GM18519 (cell line): ENCODE data around the gene CTNNA1.
"Not testable (repeated sequence)": the region's sequence is repeated elsewhere in the genome, so short reads cannot be mapped to it uniquely, and the experiment has no call there.

ENCODE experiments used
- ATAC-seq: cut with Tn5 transposase; IDR thresholded peaks from one replicate; pipeline ENCODE4 v1.9.1; 2021; ENCODE audit warnings: mild to moderate bottlenecking, moderate library complexity; ENCODE audit not compliant: unreplicated experiment, low FRiP score

Gene CTNNA1, protein sequence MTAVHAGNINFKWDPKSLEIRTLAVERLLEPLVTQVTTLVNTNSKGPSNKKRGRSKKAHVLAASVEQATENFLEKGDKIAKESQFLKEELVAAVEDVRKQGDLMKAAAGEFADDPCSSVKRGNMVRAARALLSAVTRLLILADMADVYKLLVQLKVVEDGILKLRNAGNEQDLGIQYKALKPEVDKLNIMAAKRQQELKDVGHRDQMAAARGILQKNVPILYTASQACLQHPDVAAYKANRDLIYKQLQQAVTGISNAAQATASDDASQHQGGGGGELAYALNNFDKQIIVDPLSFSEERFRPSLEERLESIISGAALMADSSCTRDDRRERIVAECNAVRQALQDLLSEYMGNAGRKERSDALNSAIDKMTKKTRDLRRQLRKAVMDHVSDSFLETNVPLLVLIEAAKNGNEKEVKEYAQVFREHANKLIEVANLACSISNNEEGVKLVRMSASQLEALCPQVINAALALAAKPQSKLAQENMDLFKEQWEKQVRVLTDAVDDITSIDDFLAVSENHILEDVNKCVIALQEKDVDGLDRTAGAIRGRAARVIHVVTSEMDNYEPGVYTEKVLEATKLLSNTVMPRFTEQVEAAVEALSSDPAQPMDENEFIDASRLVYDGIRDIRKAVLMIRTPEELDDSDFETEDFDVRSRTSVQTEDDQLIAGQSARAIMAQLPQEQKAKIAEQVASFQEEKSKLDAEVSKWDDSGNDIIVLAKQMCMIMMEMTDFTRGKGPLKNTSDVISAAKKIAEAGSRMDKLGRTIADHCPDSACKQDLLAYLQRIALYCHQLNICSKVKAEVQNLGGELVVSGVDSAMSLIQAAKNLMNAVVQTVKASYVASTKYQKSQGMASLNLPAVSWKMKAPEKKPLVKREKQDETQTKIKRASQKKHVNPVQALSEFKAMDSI

DNA sequence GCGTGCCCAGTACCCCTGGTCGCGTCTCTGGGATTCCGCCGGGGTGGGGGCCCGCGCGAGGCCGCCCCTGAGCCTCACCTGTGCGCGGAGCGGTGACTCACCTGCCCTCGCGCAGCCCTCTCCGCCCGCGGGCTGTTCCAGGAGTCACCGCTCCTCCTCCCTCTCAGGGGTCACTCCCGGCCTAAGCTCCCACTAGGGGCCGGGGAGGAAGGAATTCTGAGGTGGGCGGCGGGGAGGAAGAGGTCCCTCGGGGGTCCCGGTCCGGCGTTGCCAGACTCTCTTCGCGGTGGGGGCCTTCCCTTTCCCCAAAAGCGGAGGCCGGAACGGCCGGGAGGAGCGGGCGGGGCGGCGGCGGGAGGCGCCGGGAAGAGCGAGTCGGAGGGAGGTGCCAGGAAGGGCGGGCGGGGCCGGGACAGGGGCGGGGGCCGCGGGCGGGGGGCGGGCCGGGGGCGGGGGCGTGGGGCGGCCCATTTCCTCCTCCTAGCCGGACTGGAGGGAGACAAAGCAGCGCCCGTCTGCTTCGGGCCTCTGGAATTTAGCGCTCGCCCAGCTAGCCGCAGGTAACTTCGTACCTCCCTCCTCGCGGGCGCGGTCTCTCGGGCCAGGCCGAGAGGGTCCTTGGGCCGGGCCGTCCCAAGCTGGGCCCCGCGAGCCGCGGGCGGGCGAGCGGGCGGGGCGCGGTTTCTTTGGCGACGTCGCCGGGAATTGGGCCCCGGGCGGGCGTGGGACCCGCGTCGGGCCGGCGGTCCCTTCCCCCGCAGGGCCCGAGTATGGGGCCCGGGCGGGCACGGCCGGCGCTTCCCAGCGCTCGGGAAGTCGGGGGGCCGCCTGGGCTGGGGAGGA, at the start of gene CTNNA1:
TSS of gene CTNNA1 (plus strand) at position 475 of the 843 bp plus-strand sequence. CDS start 28,500 bp downstream, outside the sequence.
- ATAC-seq: no peak

DNA sequence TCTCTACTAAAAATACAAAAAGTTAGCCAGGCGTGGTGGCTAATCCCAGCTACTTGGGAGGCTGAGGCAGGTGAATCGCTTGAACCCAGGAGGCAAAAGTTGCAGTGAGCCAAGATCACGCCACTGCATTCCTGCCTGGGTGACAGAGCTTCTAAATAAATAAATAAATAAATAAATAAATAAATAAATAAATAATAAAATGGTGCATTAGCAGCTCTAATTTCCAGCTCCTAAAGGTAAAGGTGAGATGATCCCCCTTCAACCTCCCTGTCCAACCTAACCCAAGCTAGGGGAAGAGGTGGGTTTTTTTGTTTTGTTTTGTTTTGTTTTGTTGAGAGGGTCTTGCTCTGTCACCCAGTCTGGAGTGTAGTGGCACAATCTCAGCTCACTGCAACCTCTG, 49.4 kb upstream of the CTNNA1 start:
- not testable (repeated sequence) for ATAC-seq

DNA sequence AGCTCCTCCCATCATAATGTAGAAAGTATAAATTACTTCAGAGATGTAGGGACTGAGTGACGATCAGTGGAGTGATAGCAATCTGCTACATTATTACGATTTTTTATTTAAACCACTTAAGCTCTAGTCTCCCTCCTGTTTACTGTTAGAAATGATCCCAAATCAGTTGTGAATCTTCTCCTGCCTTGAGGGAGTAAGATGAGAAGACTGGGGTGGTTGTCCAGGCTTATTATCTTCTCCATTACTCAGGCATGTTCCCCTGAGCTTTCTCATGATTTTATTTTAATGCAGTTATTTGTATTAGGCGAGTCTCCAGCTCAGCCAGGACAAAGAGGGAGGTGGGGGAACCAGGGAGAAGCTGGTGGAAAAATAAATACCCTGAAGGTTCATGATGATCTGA, 48.2 kb upstream of the CTNNA1 start:
- no peak for ATAC-seq

DNA sequence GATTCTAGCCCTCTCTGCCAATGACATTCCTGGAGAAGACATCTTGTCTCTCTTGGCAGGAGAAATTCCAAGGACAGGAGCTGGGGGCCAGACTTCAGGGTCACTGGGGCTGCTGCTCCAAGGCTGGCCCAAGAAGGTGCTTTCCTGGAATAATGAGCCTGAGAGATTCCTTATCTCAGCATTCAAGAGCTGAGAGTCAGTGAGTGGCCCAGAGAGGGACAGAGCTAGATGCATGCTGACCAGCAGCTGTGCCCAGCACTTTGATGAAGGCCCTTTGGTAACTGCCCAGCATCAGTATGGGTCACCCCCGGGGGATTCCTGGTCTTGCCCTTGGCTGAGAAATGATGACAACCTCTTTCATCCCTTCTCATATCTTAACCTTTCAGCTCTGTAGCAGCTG, 47.7 kb upstream of the CTNNA1 start:
- ATAC-seq: no peak

DNA sequence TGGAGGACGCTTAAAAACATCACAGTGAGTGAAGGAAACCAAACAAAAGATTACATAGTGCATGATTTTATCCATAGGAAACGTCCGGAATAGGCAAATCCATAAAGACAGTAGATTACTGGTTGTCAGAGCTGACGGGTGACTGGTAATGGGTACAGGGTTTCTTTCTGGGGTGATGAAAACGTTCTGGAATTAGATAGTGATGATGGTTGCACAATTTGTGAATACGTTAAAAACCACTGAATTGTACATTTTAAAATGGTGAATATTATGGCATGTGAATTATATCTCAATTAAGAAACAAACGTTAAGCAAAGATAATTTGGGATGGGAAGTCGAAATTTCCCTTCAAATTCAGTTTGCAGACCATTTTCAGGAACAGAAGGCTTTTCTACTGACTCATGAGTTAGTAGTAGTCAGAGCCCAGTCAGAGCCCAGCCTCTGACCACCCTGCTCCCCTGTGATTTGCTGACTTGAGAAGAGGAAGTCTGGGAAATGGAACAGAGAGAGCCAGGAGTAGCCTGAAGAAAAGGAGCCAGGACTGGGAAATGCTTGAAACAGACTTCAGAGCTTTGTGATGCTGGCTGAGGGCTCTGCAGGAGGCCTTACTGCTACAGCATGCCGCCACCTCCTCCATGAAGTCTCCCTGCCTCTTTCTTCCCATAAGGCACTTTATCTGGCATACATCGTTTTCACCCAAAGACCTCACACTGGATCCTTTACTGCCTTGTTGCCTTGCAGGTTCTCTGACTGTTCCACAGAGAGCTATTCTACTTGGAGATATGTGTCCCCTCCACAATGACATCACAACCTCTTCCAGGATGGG, 46.4 kb upstream of the CTNNA1 start:
- ATAC-seq: no peak

DNA sequence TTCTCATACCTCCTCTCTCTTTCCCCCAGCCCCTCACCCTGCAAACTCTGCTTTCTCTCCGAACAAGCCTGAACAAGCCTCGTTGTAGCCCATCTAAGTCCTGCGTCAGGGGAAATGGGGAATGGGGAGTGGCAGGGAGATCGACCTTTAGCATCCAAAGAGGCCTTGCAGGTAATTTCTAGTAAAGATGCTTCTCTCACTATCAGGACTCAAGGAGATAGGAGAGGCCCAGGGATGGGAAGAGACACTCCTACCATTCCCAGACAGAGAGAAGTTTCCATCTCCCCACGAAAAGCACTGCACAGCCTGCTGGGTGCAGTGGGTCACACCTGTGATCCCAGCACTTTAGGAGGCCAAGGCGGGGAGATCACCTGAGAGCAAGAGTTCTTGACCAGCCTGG, 44.4 kb upstream of the CTNNA1 start:
- ATAC-seq: no peak

DNA sequence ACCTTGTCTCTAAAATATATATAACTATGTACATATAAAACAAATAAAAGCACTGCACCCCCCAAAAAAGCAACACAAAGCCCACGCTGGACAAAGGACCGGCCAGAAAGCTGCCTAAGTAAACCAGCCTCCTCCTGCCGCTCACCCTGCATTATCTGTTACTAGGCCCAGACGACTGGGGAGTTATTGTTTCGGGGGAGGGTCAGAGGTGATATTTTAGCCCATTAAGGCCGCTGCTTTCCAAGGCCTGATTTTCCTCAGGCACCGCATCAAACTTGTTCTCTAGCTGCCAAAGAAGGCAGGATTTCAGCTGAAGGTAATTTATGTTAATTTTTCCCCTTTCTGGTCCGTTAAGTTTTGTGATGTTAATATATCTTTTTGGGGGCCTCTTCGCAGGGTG, 44.0 kb upstream of the CTNNA1 start:
- ATAC-seq: no peak

DNA sequence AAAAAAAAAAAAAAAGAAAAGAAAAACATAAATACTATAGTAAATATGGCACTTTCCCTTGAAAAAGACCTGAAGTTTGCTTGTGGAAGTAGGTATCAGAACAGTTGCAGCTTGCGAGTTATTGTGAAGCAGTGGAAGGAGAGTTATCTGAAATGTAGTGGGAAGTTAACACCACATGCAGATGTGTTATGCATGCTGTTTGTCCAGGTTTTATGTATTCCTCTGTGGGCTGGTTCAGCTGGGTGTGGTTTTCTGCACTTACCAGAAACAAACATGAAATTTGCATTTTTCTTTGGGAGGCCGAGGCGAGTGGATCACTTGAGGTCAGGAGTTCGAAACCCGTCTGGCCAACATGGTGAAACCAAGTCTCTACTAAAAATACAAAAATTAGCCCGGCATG, 42.1 kb upstream of the CTNNA1 start:
- ATAC-seq: no peak

DNA sequence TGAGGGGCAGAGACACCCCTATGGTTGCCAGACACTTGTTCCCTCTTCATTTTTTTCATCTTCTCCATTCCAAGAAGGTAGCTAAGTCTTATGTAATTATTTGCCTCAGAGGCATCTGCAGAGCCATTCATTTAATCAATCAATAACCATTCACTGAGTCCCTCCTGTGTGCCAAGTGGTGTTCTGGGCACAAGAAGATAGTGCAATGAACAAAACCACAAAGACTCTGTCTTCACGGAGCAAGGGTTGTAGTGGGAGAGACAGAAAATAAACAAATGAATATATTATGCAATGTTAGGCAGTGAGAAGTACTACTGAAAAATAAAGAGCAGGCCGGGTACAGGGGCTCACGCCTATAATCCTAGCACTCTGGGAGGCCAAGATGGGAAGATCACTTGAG, 41.4 kb upstream of the CTNNA1 start:
- no peak for ATAC-seq

DNA sequence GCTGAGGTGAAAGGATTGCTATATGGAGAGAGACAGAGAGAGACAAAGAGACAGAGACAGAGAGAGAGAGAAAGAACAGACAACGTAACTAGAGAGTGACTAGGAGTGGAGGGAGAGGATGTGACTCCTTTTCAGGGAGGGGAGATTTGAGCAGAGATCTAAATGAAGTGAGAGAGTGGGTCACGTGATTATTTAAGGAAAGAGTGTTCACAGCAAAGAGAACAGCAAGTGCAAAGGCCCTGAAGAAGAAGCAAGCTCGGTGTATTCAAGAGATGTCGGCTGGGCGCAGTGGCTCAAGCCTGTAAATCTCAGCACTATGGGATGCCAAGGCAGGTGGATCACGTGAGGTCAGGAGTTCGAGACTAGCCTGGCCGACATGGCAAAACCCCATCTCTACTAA, 40.9 kb upstream of the CTNNA1 start:
- ATAC-seq: no peak

DNA sequence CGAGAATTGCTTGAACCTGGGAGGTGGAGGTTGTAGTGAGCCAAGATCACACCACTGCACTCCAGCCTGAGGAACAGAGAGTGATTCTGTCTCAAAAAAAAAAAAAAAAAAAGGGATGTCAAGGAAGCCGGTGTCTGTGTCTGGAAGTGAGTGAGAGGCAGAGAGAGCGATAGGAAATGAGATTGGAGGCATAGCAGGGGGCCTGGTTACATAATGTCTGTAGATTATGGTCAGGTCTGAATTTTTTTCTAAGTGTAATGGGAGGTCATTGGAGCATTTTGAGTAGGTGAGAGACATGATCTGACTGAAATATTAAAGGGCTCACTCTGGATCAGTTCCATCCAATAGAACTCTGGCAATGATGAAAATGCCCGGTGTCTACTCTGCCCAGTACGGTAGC, 40.4 kb upstream of the CTNNA1 start:
- ATAC-seq: no peak

DNA sequence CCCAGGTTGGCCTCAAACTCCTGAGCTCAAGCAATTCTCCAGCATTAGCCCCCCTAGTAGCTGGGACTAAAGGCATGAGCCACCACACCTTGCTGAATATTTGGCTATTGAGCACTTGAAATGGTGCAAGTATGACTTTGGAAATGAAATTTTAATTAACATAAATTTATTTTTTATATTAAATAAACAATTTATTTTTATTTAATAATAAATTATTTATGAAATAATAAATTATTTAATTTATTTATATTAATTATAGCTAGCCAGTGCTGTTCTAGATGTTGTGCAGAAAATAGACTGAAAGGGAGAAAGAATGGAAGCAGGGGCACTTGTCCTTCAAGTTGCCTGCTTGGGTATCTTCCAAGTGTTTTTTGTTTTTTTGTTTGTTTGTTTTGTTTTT, 40.0 kb upstream of the CTNNA1 start:
- ATAC-seq: no peak

DNA sequence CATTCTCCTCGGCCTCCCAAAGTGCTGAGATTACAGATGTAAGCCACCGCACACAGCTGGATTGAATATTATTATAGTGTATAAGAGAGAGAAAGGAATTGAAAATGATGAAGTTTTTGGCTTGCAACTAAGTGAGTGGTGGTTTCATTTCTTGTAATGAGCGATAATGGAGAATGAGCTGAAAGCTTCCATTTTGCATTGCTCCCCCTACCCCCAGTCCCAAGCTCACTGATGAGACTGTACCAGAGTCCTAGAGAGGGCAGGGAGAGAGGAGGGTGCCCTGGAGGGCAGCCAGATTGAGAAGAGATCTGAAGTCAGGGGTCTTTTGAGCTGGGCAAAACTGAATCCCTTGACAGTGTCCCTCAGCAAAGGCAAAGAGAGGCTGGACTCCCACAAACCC, 38.5 kb upstream of the CTNNA1 start:
- no peak for ATAC-seq

DNA sequence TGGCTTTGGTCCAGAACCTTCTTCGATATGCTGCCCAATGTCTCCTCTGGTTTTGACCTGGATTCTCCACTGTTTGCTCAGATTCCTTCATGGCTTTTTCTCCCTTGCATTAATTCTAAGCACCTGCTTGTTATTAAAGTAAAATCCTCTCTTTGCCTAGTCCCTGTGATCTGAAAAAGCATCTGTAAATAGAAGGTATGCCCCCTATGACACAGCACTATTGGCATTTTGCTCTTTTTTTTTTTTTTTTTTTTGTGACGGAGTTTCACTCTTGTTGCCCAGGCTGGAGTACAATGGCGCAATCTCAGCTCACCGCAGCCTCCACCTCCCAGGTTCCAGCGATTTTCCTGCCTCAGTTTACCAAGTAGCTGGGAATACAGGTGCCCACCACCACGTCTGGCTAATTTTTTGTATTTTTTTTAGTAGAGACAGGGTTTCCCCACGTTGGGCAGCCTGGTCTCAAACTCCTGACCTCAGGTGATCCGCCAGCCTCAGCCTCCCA, 37.2 kb upstream of the CTNNA1 start:
- ATAC-seq: not testable (repeated sequence)

DNA sequence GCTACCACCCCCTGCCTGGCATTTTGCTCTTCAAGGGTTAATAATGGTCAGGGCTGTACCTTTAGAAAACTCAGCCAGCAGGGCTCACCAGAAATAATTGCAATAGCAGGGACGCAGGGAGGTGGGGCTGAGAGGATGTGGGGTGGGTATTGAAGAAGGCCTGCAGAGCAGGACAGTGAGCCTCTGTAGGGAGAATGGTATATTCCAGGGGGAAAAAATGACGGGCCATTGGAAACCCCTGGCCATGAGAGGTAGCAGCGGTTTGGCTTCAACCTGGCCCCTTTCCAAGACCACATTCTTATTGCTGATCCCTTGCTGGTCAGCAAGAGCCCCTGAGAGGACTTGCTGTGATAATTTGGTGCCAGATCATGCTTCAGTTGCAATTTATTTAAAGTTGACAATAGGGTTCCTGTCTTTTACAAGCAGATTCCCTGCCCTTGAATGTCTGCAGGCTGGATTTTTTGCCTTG, 36.7 kb upstream of the CTNNA1 start:
- ATAC-seq: no peak

DNA sequence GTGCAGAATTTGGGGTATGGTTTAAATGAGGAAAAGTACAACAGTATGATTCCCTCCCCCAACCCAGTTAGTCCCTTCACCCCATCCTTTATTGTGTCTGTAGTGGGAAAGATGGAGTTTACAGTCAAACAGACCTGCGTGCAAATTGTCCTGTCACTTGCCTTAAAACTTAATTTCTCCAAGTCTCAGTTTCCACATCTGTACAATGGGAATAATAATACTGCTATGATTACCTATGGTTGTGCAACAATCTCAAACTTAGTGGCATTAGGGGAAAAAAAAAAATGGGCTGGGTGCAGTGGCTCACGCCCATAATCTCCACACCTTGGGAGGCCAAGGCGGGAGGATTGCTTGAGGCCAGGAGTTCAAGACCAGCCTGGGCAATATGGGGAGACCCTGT, 35.8 kb upstream of the CTNNA1 start:
- no peak for ATAC-seq

DNA sequence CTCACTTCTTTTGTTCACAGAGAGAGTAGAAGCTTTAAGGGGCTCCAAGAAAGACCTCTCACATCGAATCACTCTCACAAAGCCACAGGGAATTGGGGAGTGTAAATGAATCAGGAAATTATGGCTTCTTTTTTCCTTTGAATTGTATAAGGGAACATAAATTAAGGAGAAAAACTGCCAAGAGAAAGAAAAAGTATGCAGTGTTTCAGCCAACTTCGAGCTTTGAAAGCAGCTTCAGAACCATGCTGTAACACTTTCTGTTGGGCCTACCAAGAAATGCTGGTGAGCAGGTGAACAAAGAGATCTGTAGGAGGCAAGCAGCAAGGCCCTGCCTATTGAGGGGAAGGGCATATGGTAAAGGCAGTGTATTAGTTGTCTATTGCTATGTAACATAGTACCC, 33.4 kb upstream of the CTNNA1 start:
- ATAC-seq: no peak

DNA sequence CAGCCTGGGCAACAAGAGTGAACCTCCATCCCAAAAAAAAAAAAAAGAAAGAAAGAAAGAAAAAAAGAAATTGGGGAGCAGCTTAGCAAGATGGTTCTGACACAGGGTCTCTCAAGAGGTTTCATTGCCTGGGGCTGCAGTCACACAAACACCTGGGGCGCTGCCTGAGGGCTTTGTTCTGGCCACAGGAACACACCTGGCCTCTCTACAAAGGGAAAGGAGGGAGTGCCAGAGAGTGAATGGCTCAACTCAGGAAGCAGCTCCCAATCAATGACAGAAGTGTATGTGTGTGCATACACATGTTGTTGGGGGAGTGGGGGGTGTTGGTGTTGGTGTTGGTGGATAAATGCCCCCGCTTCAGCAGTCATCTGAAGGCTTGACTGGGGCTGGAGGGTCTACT, 32.4 kb upstream of the CTNNA1 start:
- ATAC-seq: no peak

DNA sequence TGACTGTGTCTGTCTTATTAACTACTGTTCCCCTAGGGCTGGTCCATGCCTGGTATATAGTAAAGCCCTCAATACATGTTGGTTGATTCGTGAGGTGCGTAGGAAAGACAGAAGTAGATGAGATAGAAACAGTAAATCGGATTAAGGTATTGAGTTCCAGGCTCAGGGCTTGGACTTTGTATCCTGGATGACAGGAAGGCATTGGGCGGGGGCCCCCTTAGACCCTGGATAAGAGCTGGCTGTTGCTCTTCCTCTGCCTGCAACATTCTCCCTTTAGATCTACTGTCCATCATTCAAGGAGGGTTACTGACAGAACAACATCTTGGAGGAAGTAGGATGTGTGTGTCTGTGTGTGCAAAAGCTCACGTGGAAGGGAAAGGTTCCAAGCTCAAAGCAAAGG, 31.2 kb upstream of the CTNNA1 start:
- no peak for ATAC-seq
